IPS-18a (cell line): ENCODE measurements around the gene LACC1.

Source experiments
- H3K27ac ChIP-seq: one replicate; pipeline ENCODE4 v1.5.1; 2013; ENCODE audit warnings: low read length
- H3K27me3 ChIP-seq: one replicate; pipeline ENCODE4 v1.6.1; 2013; ENCODE audit warnings: mild to moderate bottlenecking, low read length; ENCODE audit not compliant: control insufficient read depth, insufficient read depth
- H3K36me3 ChIP-seq: one replicate; pipeline ENCODE4 v1.6.1; 2013; ENCODE audit warnings: low read depth, low read length; ENCODE audit not compliant: control insufficient read depth
- H3K4me1 ChIP-seq: one replicate; pipeline ENCODE4 v1.6.1; 2013; ENCODE audit warnings: low read depth, low read length; ENCODE audit not compliant: control insufficient read depth
- H3K4me3 ChIP-seq: one replicate; pipeline ENCODE4 v1.5.1; 2013; ENCODE audit warnings: low read length
- H3K9ac ChIP-seq: one replicate; pipeline ENCODE4 v1.6.1; 2013; ENCODE audit warnings: mild to moderate bottlenecking, low read length, moderate library complexity
- H3K9me3 ChIP-seq: one replicate; pipeline ENCODE4 v1.6.1; 2013; ENCODE audit warnings: low read depth, low read length; ENCODE audit not compliant: control insufficient read depth

Gene LACC1

DNA sequence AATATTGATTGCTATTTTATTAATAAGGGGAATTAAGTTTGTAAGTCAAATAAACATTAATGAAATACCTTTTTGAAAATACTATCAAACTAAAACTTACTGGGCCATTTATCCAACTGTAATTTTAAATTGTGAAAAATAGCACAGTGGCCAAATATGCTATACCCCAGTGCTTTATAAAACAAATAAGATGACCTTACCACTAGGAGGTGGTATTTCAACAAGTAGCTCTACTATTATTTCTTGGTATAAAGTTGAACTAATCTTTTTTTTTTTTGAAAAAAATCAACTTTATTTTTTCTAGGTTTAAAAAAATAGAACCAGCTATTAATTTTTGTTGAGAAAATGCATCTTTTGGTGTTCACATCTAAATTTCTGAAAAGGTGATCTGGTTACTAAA lies 14.7 kb downstream of the LACC1 start:
- no peak overlapping the region for H3K4me3 ChIP-seq
- H3K4me1 ChIP-seq: no peaks in the 10 kb centered on the region
- H3K27ac ChIP-seq: no peak overlapping the region
- no peaks in the 10 kb centered on the region for H3K9me3 ChIP-seq
- no peaks in the 10 kb centered on the region for H3K36me3 ChIP-seq
- no peak overlapping the region for H3K9ac ChIP-seq
- H3K27me3 ChIP-seq: no peaks in the 10 kb centered on the region

DNA sequence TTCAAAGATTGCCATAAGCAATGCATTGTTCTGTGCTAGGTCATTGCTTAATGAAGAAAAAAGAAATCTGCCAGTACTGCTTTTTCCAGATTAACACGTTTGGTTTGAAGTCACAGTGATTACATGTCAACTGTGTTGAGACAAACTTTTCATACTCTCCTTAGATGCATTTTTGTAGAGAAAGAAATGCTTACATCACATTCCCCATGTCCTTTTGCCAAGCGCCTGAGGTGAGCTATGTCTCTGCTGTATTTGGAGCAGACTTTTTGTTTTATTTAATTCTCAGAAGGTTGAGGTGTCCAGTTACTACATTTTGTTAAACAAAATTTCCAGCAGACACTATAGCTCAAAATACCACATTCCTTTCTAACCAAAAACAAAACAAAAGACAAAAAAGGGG lies 16.2 kb downstream of the LACC1 start:
- H3K9me3 ChIP-seq: no peaks in the 10 kb centered on the region
- H3K9ac ChIP-seq: no peak overlapping the region
- H3K4me3 ChIP-seq: no peak overlapping the region
- H3K36me3 ChIP-seq: no peaks in the 10 kb centered on the region
- H3K27ac ChIP-seq: no peak overlapping the region
- H3K27me3 ChIP-seq: no peaks in the 10 kb centered on the region
- no peaks in the 10 kb centered on the region for H3K4me1 ChIP-seq

DNA sequence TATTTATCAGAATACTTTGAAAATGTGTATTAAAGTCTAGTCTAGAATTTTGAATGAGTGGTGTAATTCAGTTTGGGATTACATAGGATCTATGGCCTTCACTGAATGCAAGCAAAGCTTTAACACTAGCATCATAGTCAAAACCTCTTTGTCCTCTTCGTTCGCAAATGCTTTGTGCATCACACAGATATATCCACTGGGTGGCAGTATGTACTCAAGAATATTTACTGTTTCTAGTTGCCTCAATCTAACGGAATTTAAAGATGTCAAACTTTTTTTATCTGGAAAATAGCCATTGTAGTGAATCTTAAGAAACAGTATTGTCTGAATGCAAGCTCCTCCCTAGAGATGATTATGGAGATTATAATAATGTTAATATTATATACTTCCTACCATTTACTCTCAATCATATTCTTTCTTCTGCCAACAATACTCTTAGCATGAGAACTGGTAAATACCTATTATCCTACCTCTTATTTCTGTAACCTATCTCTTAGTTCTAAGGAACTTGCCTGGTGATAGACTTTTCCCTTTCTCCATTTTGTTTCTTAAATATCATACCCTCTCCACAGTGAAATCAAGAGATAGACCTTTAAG lies 25.8 kb downstream of the LACC1 start:
- Histone ChIP-seq H3K4me3 (no peak overlapping the region), H3K9ac (no peak overlapping the region), H3K27me3 (no peaks in the 10 kb centered on the region)

DNA sequence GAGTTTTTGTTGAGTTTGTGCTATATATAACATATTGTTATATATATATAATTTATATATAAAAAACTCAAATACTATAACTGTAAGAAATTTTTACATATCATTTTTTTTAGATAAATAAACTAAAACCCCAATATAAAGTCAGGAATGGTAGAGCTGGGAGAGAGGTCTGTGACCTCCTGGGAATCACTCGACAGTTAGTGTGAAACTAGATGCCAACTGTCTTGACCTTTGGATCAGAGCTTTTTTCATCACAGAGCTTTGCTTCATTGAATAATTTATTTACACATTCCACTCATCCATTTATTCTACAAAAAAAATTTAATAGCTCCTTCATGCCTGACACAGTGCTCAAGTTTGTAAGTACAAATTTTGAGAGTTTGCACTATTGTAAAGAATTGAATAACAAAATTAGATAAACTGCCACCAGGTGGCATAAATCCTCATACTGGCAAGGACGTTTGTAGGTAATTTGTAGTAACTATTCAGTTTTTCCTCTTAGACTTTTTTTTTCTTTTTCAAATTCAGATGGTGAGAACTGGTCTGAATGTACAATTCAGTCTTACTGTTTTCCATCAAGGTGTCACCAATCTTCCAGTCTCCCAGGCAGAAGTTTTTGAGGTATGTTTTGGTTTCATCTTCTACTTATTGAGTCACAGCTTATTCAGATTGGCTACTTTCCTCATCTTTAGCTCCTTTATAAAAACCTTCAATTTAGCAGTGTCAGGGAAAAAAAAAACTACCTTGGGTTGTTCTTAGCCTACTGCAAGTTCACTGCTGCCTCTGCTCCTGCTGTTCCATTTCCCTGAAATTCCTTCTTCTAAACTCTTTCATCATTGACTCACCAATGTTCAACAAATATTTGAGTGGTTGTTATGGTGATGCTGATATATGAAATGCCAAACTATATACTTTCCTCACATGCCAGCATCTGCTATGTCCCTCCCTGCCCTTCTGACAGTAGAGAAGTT lies 28.7 kb downstream of the LACC1 start:
- no peaks in the 10 kb centered on the region for H3K27me3 ChIP-seq
- H3K9ac ChIP-seq: no peak overlapping the region
- no peak overlapping the region for H3K4me3 ChIP-seq

More for the DNA sequence above, 25.8 kb downstream of the LACC1 start:
- Histone ChIP-seq H3K27ac (no peak overlapping the region), H3K36me3 (no peaks in the 10 kb centered on the region), H3K4me1 (no peaks in the 10 kb centered on the region), H3K9me3 (no peaks in the 10 kb centered on the region)

DNA sequence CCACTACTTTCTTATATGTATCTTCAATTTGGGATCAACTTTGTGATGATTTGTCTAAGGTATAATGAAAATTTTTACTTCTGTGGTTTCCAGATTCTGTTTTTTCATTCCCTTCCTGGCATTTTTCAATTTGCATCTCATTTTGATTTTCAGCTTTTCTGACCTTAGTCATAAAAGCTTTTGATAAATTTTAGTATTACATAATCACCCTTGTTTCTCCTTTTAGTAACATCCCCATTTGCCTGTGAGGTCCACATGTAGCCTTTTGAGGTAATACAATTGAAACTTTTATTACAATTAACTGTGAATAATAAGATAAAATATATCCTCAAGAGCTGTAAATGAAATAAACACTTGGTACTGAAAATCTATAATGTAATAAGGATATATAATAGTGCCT lies 31.2 kb downstream of the LACC1 start:
- no peak overlapping the region for H3K27ac ChIP-seq

More for the DNA sequence above, 28.7 kb downstream of the LACC1 start:
- Histone ChIP-seq H3K9me3 (no peaks in the 10 kb centered on the region), H3K27ac (no peak overlapping the region), H3K4me1 (no peaks in the 10 kb centered on the region), H3K36me3 (no peaks in the 10 kb centered on the region)

DNA sequence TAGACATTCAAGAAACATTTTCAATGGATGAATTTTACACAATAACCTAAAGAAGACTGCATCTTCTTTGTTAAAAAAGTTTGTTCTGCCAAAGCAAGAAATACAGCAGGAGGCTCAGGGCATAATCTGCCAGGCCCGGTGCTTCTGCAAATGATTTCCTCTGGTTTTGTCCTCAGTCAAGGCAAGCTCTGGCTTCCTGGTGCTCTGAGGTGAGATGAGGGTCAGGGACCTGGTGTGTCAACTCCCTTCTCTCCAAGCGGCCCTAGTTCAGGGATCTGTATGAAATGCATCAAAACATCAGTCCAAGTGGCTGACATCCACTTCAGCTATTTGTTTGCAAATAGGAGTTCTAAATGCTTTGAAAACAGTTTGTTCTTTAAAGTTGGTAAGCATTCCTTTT lies 31.6 kb downstream of the LACC1 start:
- Histone ChIP-seq H3K27me3 (no peaks in the 10 kb centered on the region), H3K9ac (no peak overlapping the region), H3K9me3 (no peaks in the 10 kb centered on the region), H3K4me1 (no peaks in the 10 kb centered on the region), H3K36me3 (no peaks in the 10 kb centered on the region), H3K4me3 (no peak overlapping the region), H3K27ac (no peak overlapping the region)

More for the DNA sequence above, 31.2 kb downstream of the LACC1 start:
- Histone ChIP-seq H3K36me3 (no peaks in the 10 kb centered on the region), H3K9me3 (no peaks in the 10 kb centered on the region), H3K4me3 (no peak overlapping the region), H3K27me3 (no peaks in the 10 kb centered on the region), H3K9ac (no peak overlapping the region), H3K4me1 (no peaks in the 10 kb centered on the region)

DNA sequence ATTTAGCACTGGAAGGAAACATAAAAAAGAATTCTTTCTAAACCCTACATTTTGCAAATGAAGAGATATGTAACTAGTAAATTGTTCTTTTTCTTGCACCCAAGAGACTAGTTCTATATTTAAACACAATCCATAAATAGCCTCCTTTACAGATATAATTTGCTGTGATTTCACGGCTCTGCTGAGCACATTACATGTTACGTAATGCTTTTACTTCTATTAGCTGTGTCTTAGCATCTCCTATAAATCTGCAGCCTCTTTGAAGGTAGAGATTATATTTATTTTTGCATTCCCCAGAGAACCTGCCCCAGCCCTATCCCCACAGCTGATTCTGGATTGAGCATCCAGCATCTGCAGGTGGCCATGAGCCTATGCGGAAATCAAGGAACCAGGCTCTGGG lies 32.2 kb downstream of the LACC1 start:
- Histone ChIP-seq H3K36me3 (no peaks in the 10 kb centered on the region), H3K27me3 (no peaks in the 10 kb centered on the region), H3K4me1 (no peaks in the 10 kb centered on the region), H3K9me3 (no peaks in the 10 kb centered on the region), H3K27ac (no peak overlapping the region), H3K9ac (no peak overlapping the region), H3K4me3 (no peak overlapping the region)

DNA sequence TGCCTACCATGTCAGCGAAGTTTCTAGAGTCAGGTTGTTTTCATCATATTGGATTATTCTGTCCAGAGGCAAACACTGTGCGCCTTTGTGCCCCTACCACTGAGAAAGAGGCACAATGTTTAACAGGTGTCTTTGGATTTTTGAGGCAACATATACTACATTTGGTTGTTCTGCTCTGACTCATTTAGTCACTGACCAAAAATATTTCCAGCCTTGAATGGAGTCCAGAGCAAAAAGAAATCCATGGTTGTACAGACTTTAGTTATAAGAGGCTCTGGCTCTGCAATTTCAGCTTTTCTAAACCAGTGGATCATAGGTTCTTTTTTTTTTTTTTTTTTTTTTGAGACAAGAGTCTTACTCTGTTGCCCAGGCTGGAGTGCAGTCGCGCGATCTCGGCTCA lies 35.7 kb downstream of the LACC1 start:
- no peak overlapping the region for H3K9ac ChIP-seq
- no peaks in the 10 kb centered on the region for H3K36me3 ChIP-seq
- H3K27ac ChIP-seq: no peak overlapping the region
- no peak overlapping the region for H3K4me3 ChIP-seq
- no peaks in the 10 kb centered on the region for H3K4me1 ChIP-seq
- H3K9me3 ChIP-seq: no peaks in the 10 kb centered on the region
- H3K27me3 ChIP-seq: no peaks in the 10 kb centered on the region

DNA sequence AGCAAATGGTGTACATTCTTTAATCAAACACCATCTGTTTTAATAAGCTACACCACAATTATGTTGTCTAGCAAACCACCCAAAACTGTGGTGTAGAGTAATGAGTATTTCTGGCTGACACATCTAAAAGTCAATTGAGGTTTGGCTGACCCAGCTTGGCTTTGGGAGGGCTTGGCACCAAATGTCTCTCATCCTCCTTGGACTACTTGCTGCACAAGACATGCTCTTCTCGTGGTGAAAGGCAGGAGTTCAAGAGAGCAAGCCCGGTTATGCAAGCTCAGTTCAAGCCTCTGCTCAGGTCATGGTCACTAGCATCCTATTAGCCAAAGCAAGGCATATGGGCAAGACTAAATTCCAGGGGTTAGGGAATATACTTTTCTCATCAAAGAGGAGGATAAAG lies 37.1 kb downstream of the LACC1 start:
- Histone ChIP-seq H3K9me3 (no peaks in the 10 kb centered on the region), H3K27ac (no peak overlapping the region), H3K9ac (no peak overlapping the region), H3K4me3 (no peak overlapping the region), H3K27me3 (no peaks in the 10 kb centered on the region), H3K4me1 (no peaks in the 10 kb centered on the region), H3K36me3 (no peaks in the 10 kb centered on the region)

DNA sequence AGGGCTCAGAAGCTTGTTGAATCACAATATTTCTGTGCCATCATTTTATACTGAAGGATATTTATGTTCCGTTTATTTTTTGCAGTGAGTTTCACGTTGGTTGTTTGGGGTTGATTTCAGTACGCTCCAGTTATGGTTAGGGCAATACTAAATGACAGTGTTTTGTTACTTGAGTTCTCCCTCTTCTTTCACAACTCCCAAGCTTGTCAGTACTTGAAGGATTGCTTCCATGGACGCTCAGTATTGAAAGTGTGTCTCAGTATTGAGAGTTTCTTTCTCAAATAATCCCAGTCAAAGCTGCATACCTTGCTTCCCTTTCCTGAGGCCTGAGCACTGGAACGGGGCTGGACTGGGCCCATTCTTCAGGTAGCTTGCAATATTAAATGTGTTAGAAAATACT lies 38.9 kb downstream of the LACC1 start:
- Histone ChIP-seq H3K27me3 (no peaks in the 10 kb centered on the region), H3K4me3 (no peak overlapping the region), H3K9ac (no peak overlapping the region), H3K9me3 (no peaks in the 10 kb centered on the region), H3K36me3 (no peaks in the 10 kb centered on the region), H3K27ac (no peak overlapping the region), H3K4me1 (no peaks in the 10 kb centered on the region)

DNA sequence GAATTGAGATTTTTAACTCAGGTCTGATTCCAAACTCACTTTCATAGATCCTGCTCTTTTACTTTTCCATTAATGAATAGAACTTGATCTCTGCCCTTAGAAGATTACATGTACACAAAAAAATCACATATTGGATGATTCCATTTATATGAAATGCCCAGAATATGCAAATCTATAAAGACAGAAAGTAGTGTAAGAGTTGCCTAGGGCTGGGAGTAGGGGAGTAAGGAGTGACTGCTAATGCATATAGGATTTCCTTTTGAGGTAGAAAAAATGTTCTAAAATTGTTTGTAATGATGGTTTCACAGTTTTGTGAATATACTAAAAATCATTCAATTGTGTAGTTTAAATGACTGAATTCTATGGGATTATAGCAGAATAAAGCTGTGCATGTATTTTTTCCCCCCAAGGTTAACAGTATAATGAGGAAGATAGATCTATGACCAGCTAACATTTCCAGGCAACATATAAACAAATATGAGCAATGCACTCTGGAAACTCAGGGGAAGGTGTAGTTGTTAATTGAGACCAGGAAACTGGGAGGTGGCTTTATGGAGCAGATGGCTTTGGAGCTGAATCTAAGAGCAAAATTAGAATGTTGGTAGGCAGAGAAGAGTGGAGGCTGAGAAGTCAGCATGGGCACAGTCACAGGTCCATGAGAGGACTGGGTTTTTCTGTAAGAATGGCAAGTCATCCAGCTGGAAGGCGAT lies 41.4 kb downstream of the LACC1 start:
- no peaks in the 10 kb centered on the region for H3K9me3 ChIP-seq
- no peaks in the 10 kb centered on the region for H3K27me3 ChIP-seq
- no peak overlapping the region for H3K9ac ChIP-seq
- no peaks in the 10 kb centered on the region for H3K36me3 ChIP-seq
- H3K4me3 ChIP-seq: no peak overlapping the region
- no peaks in the 10 kb centered on the region for H3K4me1 ChIP-seq
- H3K27ac ChIP-seq: no peak overlapping the region
